ENCODE measurements around the gene HSP90AA1.
"Not testable (repeated sequence)": the region's sequence is repeated elsewhere in the genome, so short reads cannot be mapped to it uniquely, and the experiment has no call there.

DNA sequence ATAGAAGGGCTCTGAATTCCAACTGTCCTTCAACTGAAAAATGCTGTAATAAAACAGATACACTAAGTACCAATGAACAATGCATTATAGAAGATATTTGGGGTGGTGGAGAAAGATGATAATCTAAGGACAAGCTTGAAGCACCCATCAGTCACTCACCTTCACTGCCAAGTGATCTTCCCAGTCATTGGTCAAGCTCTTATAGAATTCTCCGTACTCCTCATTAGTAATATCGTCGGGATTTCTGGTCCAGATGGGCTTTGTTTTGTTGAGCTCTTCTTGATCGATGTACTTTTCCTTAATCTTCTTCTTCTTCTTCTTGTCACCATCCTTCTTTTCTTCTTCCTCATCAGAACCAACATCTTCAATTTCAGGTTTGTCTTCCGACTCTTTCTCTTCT lies 2.3 kb downstream of the HSP90AA1 start:
- TF ChIP-seq POLR2AphosphoS5 (IDR thresholded peaks at IDR 0.05), result not testable (repeated sequence)
- TF ChIP-seq, protein P1, sequence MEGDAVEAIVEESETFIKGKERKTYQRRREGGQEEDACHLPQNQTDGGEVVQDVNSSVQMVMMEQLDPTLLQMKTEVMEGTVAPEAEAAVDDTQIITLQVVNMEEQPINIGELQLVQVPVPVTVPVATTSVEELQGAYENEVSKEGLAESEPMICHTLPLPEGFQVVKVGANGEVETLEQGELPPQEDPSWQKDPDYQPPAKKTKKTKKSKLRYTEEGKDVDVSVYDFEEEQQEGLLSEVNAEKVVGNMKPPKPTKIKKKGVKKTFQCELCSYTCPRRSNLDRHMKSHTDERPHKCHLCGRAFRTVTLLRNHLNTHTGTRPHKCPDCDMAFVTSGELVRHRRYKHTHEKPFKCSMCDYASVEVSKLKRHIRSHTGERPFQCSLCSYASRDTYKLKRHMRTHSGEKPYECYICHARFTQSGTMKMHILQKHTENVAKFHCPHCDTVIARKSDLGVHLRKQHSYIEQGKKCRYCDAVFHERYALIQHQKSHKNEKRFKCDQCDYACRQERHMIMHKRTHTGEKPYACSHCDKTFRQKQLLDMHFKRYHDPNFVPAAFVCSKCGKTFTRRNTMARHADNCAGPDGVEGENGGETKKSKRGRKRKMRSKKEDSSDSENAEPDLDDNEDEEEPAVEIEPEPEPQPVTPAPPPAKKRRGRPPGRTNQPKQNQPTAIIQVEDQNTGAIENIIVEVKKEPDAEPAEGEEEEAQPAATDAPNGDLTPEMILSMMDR (IDR thresholded peaks at IDR 0.05), result not testable (repeated sequence)
